K562 (cell line): Measurements from ENCODE around the gene CDC45. TPM values are rescaled to one million over a fixed set of nuclear protein-coding genes. Genes with fewer than 3 reads are reported as not detected.

ENCODE experiments used
- BMI1 ChIP-seq: fragments of 150-350 bp; IDR thresholded peaks from 2 replicates; pipeline ENCODE4 v1.6.1; 2014; ENCODE audit warnings: low read length
- HDGF ChIP-seq: fragments of 450-650 bp; IDR thresholded peaks from 2 replicates; pipeline ENCODE4 v1.6.1; 2016
- MAZ ChIP-seq, 2 experiments: fragments of 450-650 bp in 1 of 2; sonication (generic) in 1 of 2; formaldehyde crosslinking; IDR thresholded peaks in 1 of 2; conservative IDR thresholded peaks in 1 of 2; 2 replicates each; pipeline versions ENCODE4 v1.4.0 to v1.5.0; 2020; ENCODE audit warnings: mild to moderate bottlenecking in 1 of 2, missing genetic modification reagents in 1 of 2
- MEF2A ChIP-seq: IDR thresholded peaks from 2 replicates; pipeline ENCODE4 v1.6.1; 2011; ENCODE audit warnings: low read depth, mild to moderate bottlenecking, low read length, moderate library complexity; ENCODE audit not compliant: control insufficient read depth
- NRF1 ChIP-seq, 2 experiments: fragments of 450-650 bp; IDR thresholded peaks in 1 of 2; conservative IDR thresholded peaks in 1 of 2; 2 replicates each; pipeline ENCODE4 v1.6.1; 2014; ENCODE audit warnings: mild to moderate bottlenecking in 2 of 2
- RBM39 ChIP-seq: fragments of 200-400 bp; formaldehyde crosslinking; optimal IDR thresholded peaks from 2 replicates; pipeline ENCODE3; 2018; ENCODE audit warnings: low read depth, low read length
- SAP30 ChIP-seq: fragments of 200-600 bp; sonication (generic); IDR thresholded peaks from 2 replicates; pipeline ENCODE4 v1.6.1; 2012; ENCODE audit warnings: borderline replicate concordance, low read depth, mild to moderate bottlenecking, moderate library complexity, low read length, control low read depth, inconsistent platforms; ENCODE audit not compliant: insufficient read depth, poor library complexity, severe bottlenecking
- THRAP3 ChIP-seq: fragments of 450-650 bp; IDR thresholded peaks from 2 replicates; pipeline ENCODE4 v1.6.1; 2016; ENCODE audit warnings: mild to moderate bottlenecking, inconsistent platforms, borderline replicate concordance
- ZNF586 ChIP-seq: fragments of 450-650 bp; formaldehyde crosslinking; conservative IDR thresholded peaks from 2 replicates; pipeline ENCODE4 v1.4.0; 2020; ENCODE audit warnings: mild to moderate bottlenecking, moderate library complexity
- polyA plus RNA-seq, 8 experiments: library from polyadenylated mRNA; depleted of rRNA in 4 of 8; stranded (reverse) in 5 of 8; unstranded in 3 of 8; fragments of >200 nt; fragmentation: Nextera tagmentation in 2 of 8; fragmentation: Illumina TruSeq in 1 of 8; extraction: Ambion mirVana in 2 of 8; extraction: Trizol in 1 of 8; gene quantifications; 2 replicates each; pipeline versions ENCODE4 v1.2.1 to v1.2.3, GENCODE V29; 2011 to 2014; ENCODE audit warnings: inconsistent platforms in 1 of 8, missing spikeins in 1 of 8
- total RNA-seq, 7 experiments: library from RNA; depleted of rRNA in 6 of 7; stranded (reverse); fragments of >200 nt in 6 of 7; fragmentation: Illumina TruSeq in 2 of 7; extraction: Trizol in 2 of 7; gene quantifications; 2 replicates each; pipeline versions ENCODE4 v1.2.1 to v1.2.3, GENCODE V29; 2011 to 2021; ENCODE audit warnings: low replicate concordance in 1 of 7
- TF ChIP-seq, protein P1 (sequence below): fragments of 450-650 bp; IDR thresholded peaks from 2 replicates; pipeline ENCODE4 v1.6.1; 2016; ENCODE audit warnings: missing biosample characterization, missing genetic modification characterization
- TF ChIP-seq, protein P2 (sequence below): sonication (generic); formaldehyde crosslinking; IDR thresholded peaks from 2 replicates; pipeline ENCODE4 v1.4.0; 2020; ENCODE audit warnings: mild to moderate bottlenecking, missing genetic modification reagents
- TF ChIP-seq, protein P3 (sequence below): fragments of 250-450 bp; sonication (Bioruptor Pico); IDR thresholded peaks from 2 replicates; pipeline ENCODE4 v1.4.0; 2020; ENCODE audit warnings: mild to moderate bottlenecking, moderate library complexity, borderline replicate concordance

The CDC45 gene
- total and polyA plus RNA-seq, 9 of the 15 experiments (the other 6 are each of a cell fraction or from before 2014, with no cell fraction given): 251 to 580 (median 410) TPM

DNA sequence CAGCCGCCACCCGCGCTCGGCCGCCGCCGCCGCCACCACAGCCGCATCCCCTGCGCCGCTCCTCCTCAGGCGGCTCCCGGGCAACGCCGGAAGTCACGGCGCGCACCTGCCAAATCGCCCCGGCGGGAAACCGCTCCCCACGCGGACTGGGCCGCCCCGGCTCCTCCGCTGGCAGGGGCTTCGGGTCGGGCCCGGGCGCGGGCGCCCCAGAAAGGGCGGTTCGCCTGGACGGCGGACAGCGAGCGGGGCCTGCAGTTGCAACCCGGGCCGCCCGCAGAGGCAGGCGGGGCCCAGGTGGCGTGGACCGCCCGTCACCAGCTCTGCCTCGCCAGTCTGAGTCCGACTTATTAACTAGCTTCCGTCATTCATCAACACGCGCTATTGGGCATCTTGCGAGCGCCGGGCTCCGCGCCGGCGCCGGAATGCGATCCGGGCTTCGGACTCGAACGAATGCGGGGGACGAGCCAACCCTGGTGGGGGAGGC, 48.0 kb upstream of the CDC45 start, which contains the start of gene HIRA (continued):
- TF ChIP-seq, protein P1, sequence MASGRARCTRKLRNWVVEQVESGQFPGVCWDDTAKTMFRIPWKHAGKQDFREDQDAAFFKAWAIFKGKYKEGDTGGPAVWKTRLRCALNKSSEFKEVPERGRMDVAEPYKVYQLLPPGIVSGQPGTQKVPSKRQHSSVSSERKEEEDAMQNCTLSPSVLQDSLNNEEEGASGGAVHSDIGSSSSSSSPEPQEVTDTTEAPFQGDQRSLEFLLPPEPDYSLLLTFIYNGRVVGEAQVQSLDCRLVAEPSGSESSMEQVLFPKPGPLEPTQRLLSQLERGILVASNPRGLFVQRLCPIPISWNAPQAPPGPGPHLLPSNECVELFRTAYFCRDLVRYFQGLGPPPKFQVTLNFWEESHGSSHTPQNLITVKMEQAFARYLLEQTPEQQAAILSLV (tag): no peak
- no peak for TF ChIP-seq HDGF
- TF ChIP-seq, protein P2, sequence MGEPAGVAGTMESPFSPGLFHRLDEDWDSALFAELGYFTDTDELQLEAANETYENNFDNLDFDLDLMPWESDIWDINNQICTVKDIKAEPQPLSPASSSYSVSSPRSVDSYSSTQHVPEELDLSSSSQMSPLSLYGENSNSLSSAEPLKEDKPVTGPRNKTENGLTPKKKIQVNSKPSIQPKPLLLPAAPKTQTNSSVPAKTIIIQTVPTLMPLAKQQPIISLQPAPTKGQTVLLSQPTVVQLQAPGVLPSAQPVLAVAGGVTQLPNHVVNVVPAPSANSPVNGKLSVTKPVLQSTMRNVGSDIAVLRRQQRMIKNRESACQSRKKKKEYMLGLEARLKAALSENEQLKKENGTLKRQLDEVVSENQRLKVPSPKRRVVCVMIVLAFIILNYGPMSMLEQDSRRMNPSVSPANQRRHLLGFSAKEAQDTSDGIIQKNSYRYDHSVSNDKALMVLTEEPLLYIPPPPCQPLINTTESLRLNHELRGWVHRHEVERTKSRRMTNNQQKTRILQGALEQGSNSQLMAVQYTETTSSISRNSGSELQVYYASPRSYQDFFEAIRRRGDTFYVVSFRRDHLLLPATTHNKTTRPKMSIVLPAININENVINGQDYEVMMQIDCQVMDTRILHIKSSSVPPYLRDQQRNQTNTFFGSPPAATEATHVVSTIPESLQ (CRISPR knock-in tag): no peak
- 0 out of 2 replicates have a peak, but pooled peaks have one; percentile 5 for TF ChIP-seq ZNF586 (CRISPR knock-in tag)
- no peak for TF ChIP-seq BMI1
- peak in 1 of 2 experiments; percentile 77; a peak in 3 of 4 replicates for TF ChIP-seq MAZ (CRISPR knock-in tag; conservative IDR thresholded peaks at IDR 0.05 in 1 of 2, IDR thresholded peaks at IDR 0.05 in 1 of 2)
- TF ChIP-seq, protein P3, sequence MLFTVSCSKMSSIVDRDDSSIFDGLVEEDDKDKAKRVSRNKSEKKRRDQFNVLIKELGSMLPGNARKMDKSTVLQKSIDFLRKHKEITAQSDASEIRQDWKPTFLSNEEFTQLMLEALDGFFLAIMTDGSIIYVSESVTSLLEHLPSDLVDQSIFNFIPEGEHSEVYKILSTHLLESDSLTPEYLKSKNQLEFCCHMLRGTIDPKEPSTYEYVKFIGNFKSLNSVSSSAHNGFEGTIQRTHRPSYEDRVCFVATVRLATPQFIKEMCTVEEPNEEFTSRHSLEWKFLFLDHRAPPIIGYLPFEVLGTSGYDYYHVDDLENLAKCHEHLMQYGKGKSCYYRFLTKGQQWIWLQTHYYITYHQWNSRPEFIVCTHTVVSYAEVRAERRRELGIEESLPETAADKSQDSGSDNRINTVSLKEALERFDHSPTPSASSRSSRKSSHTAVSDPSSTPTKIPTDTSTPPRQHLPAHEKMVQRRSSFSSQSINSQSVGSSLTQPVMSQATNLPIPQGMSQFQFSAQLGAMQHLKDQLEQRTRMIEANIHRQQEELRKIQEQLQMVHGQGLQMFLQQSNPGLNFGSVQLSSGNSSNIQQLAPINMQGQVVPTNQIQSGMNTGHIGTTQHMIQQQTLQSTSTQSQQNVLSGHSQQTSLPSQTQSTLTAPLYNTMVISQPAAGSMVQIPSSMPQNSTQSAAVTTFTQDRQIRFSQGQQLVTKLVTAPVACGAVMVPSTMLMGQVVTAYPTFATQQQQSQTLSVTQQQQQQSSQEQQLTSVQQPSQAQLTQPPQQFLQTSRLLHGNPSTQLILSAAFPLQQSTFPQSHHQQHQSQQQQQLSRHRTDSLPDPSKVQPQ (CRISPR knock-in tag): peak; percentile 60; the same call in 1 of the 2 replicates
- no peak for TF ChIP-seq MEF2A
- no peak for TF ChIP-seq RBM39
- no peak for TF ChIP-seq THRAP3
- peak; percentile 86 for TF ChIP-seq SAP30
- TF ChIP-seq NRF1 (conservative IDR thresholded peaks at IDR 0.05 in 1 of 2, IDR thresholded peaks at IDR 0.05 in 1 of 2): no peak
